DOHH2 (cell line): ENCODE results near the gene ARPC4.

Experiments used
- EZH2phosphoT487 ChIP-seq: fragments of 200-600 bp; sonication (generic); IDR thresholded peaks from 2 replicates; pipeline ENCODE4 v1.6.1; 2017; ENCODE audit warnings: borderline replicate concordance, mild to moderate bottlenecking, antibody characterized with exemption, low read length, moderate library complexity, mixed read lengths
- TF ChIP-seq, protein P1 (sequence below): fragments of 200-600 bp; sonication (generic); IDR thresholded peaks from one replicate; pipeline ENCODE4 v1.5.1; 2014; ENCODE audit warnings: antibody characterized with exemption, mild to moderate bottlenecking, low read depth, low read length; ENCODE audit not compliant: poor library complexity, severe bottlenecking

DNA sequence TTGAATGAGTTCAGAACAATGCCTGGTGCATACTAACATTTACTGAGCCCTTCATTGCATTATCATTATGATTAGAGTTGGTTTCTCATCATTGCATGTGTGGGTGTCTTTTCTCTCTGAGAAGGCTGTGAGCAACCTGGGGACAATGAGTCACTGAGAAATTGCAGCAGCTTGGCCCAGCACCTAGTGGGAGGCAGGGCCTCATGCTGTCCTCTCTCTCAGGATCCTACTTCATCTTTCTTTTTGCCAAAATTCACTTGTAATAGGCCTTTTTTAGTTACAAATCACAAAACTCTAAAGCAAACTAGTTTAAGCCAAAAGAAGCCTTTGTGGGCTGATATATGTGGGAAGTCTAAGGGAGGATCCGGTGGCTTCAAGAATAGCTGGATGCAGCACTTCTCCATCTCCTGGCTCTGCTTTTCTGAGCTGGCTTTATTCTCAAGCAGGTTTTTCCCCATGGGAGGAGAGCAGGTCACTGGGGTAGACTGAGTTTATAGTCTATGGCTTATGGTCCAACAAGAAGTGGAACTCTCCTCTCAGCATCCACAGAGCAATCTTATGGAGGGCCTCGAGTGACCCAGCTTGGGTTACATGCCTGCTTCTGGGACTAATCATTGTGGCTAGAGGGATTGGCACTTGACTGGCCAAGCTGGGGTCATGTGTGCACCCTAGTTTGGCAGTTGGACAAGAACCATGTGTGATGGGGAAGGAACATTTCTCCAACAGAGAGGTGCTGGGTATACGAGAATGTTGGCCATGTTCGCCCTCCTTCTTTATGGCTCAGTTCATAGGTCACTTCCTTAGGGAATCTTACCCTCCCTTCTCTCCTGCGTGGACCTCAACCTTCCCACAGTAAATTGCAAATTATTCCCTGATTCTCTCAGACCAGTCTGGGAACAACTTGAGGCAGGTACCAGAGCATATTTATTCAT is 14.5 kb upstream of the ARPC4 start:
- TF ChIP-seq, protein P1, sequence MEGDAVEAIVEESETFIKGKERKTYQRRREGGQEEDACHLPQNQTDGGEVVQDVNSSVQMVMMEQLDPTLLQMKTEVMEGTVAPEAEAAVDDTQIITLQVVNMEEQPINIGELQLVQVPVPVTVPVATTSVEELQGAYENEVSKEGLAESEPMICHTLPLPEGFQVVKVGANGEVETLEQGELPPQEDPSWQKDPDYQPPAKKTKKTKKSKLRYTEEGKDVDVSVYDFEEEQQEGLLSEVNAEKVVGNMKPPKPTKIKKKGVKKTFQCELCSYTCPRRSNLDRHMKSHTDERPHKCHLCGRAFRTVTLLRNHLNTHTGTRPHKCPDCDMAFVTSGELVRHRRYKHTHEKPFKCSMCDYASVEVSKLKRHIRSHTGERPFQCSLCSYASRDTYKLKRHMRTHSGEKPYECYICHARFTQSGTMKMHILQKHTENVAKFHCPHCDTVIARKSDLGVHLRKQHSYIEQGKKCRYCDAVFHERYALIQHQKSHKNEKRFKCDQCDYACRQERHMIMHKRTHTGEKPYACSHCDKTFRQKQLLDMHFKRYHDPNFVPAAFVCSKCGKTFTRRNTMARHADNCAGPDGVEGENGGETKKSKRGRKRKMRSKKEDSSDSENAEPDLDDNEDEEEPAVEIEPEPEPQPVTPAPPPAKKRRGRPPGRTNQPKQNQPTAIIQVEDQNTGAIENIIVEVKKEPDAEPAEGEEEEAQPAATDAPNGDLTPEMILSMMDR, result no peak
- TF ChIP-seq EZH2phosphoT487, result no peak
